ENCODE results near the gene ZNF821. TPM values are rescaled to one million over a fixed set of nuclear protein-coding genes. Genes with fewer than 3 reads are reported as not detected.

The ZNF821 gene
- total and polyA plus RNA-seq, 10 of the 15 experiments (the other 5 are each of a cell fraction or from before 2014, with no cell fraction given): 0.82 to 9.9 (median 6.8) TPM

GRCh38 chr16:71869089-71869488 lies 14.9 kb downstream of the ZNF821 start:
- Histone ChIP-seq H3K79me2 (ENCODE audit: control insufficient read depth, insufficient read depth, low read length) (no peaks in the 10 kb centered on the region), H3K27ac (ENCODE audit: control insufficient read depth, insufficient read depth) (no peak overlapping the region), H2AFZ (ENCODE audit: control insufficient read depth, low read depth, low read length) (no peak overlapping the region), H3K9ac (ENCODE audit: control insufficient read depth, insufficient read depth, low read length) (no peak overlapping the region), H3K36me3 (ENCODE audit: control insufficient read depth in 2 of 2, insufficient read depth in 2 of 2, low read length in 1 of 2) (peaks cover 0 to 4% of the 10 kb centered on the region in 2 experiments; a peak in 2 of 4 replicates), H3K9me3 (replicated peaks; ENCODE audit: control insufficient read depth, insufficient read depth, low read length) (no peaks in the 10 kb centered on the region), H3K4me2 (ENCODE audit: control insufficient read depth, insufficient read depth) (no peak overlapping the region), H3K27me3 (replicated peaks in 1 of 2; ENCODE audit: control insufficient read depth in 2 of 2, insufficient read depth in 2 of 2, low read length in 1 of 2) (no peaks in the 10 kb centered on the region), H3K4me1 (ENCODE audit: control insufficient read depth, insufficient read depth, low read length) (peaks cover 14% of the 10 kb centered on the region), H3K4me3 (no peak overlapping the region), H4K20me1 (ENCODE audit: control insufficient read depth, insufficient read depth) (no peaks in the 10 kb centered on the region)
- 100% methylated on average over 1 of the region's 1 CpG for WGBS (ENCODE audit: insufficient coverage, insufficient replicate concordance, low lambda C conversion rate, missing lambda C conversion rate)
- POLR2A ChIA-PET: interaction anchor here (0.5 kb wide), 2 partner anchors 51 to 67 kb away, joined by 3 to 4 read pairs; no protein-coding TSS in a partner anchor
- DNase-seq (ENCODE audit: low read depth, low spot score) (no peak), FAIRE-seq (no peak), ATAC-seq (no peak)
- in situ Hi-C loops (cut with MboI) (no loop called here), intact Hi-C loops (cut with micrococcal nuclease; ENCODE audit: unreplicated experiment) (no loop called here)
- no peak for TF ChIP-seq CHD4 (IDR thresholded peaks at IDR 0.05)
- TF ChIP-seq SMAD1 (IDR thresholded peaks at IDR 0.05; ENCODE audit: low read depth, partially characterized antibody): no peak
- no peak for TF ChIP-seq EZH2 (IDR thresholded peaks at IDR 0.05; ENCODE audit: borderline replicate concordance, control insufficient read depth, low read depth, low read length)
- CTCF ChIA-PET: interaction anchor here (2.2 kb wide), 1 partner anchor 11 kb away, joined by 11 read pairs; no protein-coding TSS in a partner anchor
- SMC1A ChIA-PET (ENCODE audit: uncharacterized antibody, unreplicated experiment): no interaction called here
- RAD21 ChIA-PET (ENCODE audit: unreplicated experiment): interaction anchor here (0.6 kb wide), 1 partner anchor 51 kb away, joined by 5 read pairs; no protein-coding TSS in a partner anchor
- no TSS peak for BruUV-seq (replicated peaks)

- RAD21 ChIA-PET (ENCODE audit: unreplicated experiment): no interaction called here
- SMC1A ChIA-PET (ENCODE audit: uncharacterized antibody, unreplicated experiment): interaction anchor here (0.5 kb wide), 1 partner anchor 1619 kb away, joined by 3 read pairs; no protein-coding TSS in a partner anchor
- intact Hi-C loops (cut with micrococcal nuclease; ENCODE audit: unreplicated experiment): no loop called here
- Histone ChIP-seq H3K27me3 (replicated peaks in 1 of 2; ENCODE audit: control insufficient read depth in 2 of 2, insufficient read depth in 2 of 2, low read length in 1 of 2) (no peaks in the 10 kb centered on the region), H3K4me1 (ENCODE audit: control insufficient read depth, insufficient read depth, low read length) (peaks cover 10% of the 10 kb centered on the region), H3K79me2 (ENCODE audit: control insufficient read depth, insufficient read depth, low read length) (no peaks in the 10 kb centered on the region), H3K4me3 (no peak overlapping the region), H3K27ac (ENCODE audit: control insufficient read depth, insufficient read depth) (no peak overlapping the region), H3K36me3 (ENCODE audit: control insufficient read depth in 2 of 2, insufficient read depth in 2 of 2, low read length in 1 of 2) (peaks cover 0 to 4% of the 10 kb centered on the region in 2 experiments; a peak in 3 of 4 replicates), H3K4me2 (ENCODE audit: control insufficient read depth, insufficient read depth) (no peak overlapping the region), H3K9ac (ENCODE audit: control insufficient read depth, insufficient read depth, low read length) (no peak overlapping the region), H2AFZ (ENCODE audit: control insufficient read depth, low read depth, low read length) (no peak overlapping the region), H4K20me1 (ENCODE audit: control insufficient read depth, insufficient read depth) (no peaks in the 10 kb centered on the region), H3K9me3 (replicated peaks; ENCODE audit: control insufficient read depth, insufficient read depth, low read length) (no peaks in the 10 kb centered on the region)
- ATAC-seq (no peak; the same call in 2 of the 3 replicates), DNase-seq (ENCODE audit: low read depth, low spot score) (no peak), FAIRE-seq (no peak)
- 97% methylated on average over 3 of the region's 3 CpGs for WGBS (ENCODE audit: insufficient coverage, insufficient replicate concordance, low lambda C conversion rate, missing lambda C conversion rate)
- in situ Hi-C loops (cut with MboI): no loop called here
- CTCF ChIA-PET: no interaction called here
- no TSS peak for BruUV-seq (replicated peaks)
- POLR2A ChIA-PET: interaction anchor here (0.6 kb wide), 1 partner anchor 33 kb away, joined by 3 read pairs; no protein-coding TSS in a partner anchor
- TF ChIP-seq MEF2B (IDR thresholded peaks at IDR 0.05; ENCODE audit: partially characterized antibody, poor library complexity, severe bottlenecking) (no peak), MLLT1 (IDR thresholded peaks at IDR 0.05) (no peak), GATAD2B (conservative IDR thresholded peaks at IDR 0.05; ENCODE audit: low read depth) (no peak), KAT2A (conservative IDR thresholded peaks at IDR 0.05; ENCODE audit: control insufficient read depth, low read depth, low read length) (no peak), IRF4 (IDR thresholded peaks at IDR 0.05; ENCODE audit: low read depth, low read length) (no peak), POU2F2 (IDR thresholded peaks at IDR 0.05; ENCODE audit: borderline replicate concordance, low read depth, low read length) (no peak), RAD51 (IDR thresholded peaks at IDR 0.05) (no peak), MYC (IDR thresholded peaks at IDR 0.05; ENCODE audit: insufficient read depth, insufficient read length, insufficient replicate concordance, low read length, severe bottlenecking) (no peak), ZBTB40 (IDR thresholded peaks at IDR 0.05; ENCODE audit: borderline replicate concordance) (no peak)
Measured at GRCh38 chr16:71867939-71868338, 16.0 kb downstream of the ZNF821 start.

All from GM12878 (cell line).